Choroid plexus epithelial cell (primary cell): ENCODE results near the gene ZNF467.

Experiments
- DNase-seq: peaks from one replicate; pipeline ENCODE4 v3.0.0-alpha.2; 2010; ENCODE audit warnings: low read depth
- H3K4me3 ChIP-seq: 2 replicates; pipeline ENCODE4 v1.5.1; 2011; ENCODE audit warnings: low read depth, mild to moderate bottlenecking, control low read depth, low read length, moderate library complexity
- CTCF ChIP-seq: conservative IDR thresholded peaks from 2 replicates; pipeline ENCODE4 v1.5.1; 2011; ENCODE audit warnings: low read depth, mild to moderate bottlenecking, control low read depth, inconsistent platforms, low read length, moderate library complexity

The ZNF467 gene, protein sequence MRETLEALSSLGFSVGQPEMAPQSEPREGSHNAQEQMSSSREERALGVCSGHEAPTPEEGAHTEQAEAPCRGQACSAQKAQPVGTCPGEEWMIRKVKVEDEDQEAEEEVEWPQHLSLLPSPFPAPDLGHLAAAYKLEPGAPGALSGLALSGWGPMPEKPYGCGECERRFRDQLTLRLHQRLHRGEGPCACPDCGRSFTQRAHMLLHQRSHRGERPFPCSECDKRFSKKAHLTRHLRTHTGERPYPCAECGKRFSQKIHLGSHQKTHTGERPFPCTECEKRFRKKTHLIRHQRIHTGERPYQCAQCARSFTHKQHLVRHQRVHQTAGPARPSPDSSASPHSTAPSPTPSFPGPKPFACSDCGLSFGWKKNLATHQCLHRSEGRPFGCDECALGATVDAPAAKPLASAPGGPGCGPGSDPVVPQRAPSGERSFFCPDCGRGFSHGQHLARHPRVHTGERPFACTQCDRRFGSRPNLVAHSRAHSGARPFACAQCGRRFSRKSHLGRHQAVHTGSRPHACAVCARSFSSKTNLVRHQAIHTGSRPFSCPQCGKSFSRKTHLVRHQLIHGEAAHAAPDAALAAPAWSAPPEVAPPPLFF

GRCh38 chr7:149773446-149774236 is at the start of gene ZNF467:
Gene ZNF467, minus strand, starts transcription at chr7:149773588. Its CDS starts 2,556 bp downstream, at chr7:149771032.
- no peak for TF ChIP-seq CTCF
- peak; percentile 17 for DNase-seq
- peak within 1 kb of the TSS; percentile 71 for H3K4me3 ChIP-seq

DNA sequence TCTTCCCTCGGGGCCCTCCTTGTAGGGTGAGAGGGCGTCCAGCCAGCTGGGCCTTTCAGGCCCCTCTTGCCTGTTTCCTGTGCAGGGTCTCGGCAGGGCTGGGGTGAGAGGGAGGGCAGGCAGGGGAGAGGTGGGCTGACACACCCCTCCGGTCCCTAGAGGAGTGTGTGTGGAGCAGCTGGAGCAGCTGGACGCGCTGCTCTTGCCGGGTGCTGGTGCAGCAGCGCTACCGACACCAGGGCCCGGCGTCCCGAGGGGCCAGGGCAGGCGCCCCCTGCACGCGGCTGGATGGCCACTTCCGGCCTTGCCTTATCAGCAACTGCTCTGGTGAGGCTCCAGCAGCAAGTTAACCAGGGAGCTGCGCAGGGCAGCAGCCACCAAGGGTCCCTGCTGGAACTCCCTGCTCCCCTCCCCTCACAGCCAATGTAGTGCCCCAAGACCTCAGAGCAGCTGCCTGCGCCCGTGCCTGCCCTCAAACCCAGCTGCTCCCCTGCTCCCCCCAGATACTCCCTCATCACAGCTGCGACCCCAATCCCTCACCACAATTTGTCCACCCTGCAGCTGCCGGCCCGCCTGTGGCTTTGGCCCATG is 49.1 kb upstream of the ZNF467 start:
- no peak for DNase-seq
- no peak overlapping the region for H3K4me3 ChIP-seq
- TF ChIP-seq CTCF = no peak

GRCh38 chr7:149821191-149822148 is 48.1 kb upstream of the ZNF467 start:
- DNase-seq = no peak

GRCh38 chr7:149820622-149821190 is 47.3 kb upstream of the ZNF467 start:
- no peak for TF ChIP-seq CTCF
- DNase-seq = no peak
- no peak overlapping the region for H3K4me3 ChIP-seq

More at GRCh38 chr7:149821191-149822148, 48.1 kb upstream of the ZNF467 start:
- no peak for TF ChIP-seq CTCF
- no peak overlapping the region for H3K4me3 ChIP-seq

GRCh38 chr7:149819961-149820340 is 46.6 kb upstream of the ZNF467 start:
- DNase-seq = no peak
- H3K4me3 ChIP-seq = no peak overlapping the region
- no peak for TF ChIP-seq CTCF
